ENCODE measurements around the gene TASOR2.

GRCh38 chr10:5709865-5710264, 25.2 kb downstream of the TASOR2 start:
- TF ChIP-seq, protein P1, sequence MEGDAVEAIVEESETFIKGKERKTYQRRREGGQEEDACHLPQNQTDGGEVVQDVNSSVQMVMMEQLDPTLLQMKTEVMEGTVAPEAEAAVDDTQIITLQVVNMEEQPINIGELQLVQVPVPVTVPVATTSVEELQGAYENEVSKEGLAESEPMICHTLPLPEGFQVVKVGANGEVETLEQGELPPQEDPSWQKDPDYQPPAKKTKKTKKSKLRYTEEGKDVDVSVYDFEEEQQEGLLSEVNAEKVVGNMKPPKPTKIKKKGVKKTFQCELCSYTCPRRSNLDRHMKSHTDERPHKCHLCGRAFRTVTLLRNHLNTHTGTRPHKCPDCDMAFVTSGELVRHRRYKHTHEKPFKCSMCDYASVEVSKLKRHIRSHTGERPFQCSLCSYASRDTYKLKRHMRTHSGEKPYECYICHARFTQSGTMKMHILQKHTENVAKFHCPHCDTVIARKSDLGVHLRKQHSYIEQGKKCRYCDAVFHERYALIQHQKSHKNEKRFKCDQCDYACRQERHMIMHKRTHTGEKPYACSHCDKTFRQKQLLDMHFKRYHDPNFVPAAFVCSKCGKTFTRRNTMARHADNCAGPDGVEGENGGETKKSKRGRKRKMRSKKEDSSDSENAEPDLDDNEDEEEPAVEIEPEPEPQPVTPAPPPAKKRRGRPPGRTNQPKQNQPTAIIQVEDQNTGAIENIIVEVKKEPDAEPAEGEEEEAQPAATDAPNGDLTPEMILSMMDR (IDR thresholded peaks at IDR 0.05): no peak
- no peak for TF ChIP-seq EZH2 (IDR thresholded peaks at IDR 0.05; ENCODE audit: borderline replicate concordance, insufficient read depth, low read depth, low read length, poor library complexity, severe bottlenecking)

Data from B cell (primary cell).